Activated gamma-delta T cell (primary cell): ENCODE data around the gene CDIPT.

Experiments used
- DNase-seq: peaks from one replicate; lab custom pipeline; 2025; lab: John Stamatoyannopoulos, UW

The CDIPT gene

DNA sequence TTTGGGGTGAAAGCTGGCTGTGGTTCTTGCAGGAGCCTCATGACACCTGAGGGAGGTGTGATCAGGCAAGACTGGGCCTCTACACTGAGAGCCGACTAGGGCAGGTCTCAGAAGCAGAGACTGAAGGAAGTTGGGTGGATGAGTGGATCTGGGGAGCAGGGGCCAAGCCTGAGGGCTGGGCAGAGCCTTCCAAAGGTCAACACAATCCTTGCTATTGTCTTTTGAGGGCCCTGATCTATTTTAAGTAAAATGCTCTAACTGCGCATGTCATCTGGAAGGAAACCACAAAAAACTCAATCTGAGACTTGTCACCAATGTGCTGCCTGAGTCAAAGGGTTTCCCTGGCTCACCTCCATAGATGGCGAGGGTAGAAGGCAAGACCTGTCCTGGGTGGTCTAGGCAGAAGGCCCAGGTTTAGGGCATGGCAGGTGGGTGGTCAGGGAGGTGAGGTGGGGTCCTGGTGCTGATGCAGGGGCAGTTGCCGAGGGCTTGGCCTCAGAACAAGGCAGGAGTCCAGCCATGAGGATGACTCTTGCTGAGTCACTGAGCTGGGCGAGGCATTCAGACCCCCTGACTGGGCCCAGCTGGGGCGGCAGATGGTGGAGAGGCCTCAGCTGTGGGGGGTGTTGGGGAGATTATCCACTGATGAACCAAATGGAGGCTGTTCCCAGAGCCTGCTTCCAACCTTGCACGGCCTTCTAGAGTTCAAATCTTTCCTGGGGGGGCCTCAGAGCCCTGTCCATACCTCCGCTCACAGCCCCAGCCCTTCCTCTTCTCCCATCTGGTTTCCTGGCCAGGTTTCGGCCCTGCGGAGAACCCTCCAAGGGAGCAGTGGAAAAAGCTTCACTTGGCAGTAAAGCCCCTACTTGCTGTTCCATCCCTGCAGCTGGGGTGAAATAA lies 37.6 kb downstream of the CDIPT start:
- DNase-seq = no peak

DNA sequence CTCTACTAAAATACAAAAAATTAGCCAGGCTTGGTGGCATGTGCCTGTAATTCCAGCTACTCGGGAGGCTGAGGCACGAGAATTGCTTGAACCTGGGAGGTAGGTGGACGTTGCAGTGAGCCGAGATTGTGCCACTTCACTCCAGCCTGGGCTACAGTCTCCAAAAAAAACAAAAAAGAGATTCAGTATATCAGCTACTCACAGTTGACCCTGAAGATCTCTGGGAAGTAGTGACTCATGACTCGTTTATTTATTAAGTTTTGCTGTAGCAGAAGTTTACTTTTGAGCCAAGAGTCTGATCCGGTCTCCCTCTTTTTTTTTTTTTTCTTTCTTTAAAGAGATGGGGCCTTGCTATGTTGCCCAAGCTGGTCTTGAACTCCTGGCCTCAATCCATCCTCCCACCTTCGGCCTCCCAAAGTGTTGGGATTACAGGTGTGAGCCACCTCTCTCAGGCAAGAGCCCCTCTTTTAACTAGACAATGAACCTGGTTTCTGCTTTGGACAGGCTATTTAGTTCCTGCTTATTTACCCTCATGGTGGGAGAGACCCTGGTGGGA lies 38.4 kb downstream of the CDIPT start:
- no peak for DNase-seq

DNA sequence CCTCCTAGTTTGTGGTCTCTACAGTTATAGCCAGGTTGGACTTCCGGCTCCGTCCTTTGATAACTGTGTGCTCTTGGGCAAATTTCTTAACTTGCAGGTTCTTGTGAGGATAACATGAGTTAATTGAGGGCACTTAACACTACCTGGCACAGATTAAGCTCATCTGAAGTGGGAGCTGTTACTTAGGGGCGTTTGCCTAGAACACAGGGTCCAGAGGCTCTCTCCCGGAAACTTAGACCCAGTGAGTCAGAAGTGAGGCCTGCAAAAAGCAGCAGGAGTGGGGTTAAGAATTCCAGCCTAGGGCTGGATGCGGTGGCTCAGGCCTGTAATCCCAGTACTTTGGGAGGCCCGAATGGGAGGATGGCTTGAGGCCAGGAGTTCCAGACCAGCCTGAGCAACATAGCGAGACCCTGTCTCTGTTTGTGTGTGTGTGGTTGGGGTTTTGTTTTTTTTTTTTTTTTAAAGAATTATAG lies 41.3 kb downstream of the CDIPT start:
- DNase-seq = no peak

DNA sequence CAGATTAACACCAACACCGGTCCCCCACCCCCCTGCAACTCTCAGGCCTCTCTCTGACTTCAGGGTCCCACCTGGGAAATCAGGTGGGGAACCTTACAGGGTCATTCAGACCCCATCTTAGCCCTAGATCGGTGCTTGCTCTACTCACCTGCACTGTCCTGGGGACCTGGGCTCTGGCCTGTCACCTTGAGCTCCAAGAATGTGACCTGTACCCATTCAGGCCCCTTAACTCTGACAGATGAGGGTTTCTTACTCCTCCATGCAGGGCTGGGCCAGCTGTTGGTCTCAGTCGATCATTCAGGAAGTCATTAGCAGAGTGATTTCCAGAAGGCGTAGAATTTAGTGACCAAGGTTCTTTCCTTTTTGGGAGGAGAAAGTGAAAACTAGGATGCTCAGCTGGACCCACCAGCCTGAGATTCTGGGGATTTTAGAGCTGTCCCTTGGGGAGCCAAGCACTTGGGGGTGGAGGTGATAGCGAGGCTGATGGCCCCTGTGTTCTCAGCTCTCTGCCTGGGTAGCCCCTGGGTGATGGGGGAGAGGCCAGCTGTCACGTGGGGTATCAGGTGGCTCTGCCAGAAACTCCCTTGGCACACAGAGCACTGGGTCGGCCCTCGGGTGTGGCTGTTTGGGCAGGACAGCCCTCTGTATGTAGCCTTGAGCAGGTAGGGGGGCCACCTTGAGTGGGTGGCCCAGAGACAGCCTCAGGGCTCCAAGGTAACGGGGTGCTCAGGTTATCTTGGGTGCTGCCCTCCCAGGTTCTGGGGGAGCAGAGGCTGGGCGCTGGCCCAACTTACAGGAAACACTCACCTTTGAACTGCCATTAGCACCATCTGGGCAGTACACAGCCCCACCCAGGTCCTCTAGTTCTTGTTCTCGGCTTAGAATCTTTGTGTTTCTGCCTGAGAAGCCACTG lies 42.0 kb downstream of the CDIPT start:
- DNase-seq = no peak

DNA sequence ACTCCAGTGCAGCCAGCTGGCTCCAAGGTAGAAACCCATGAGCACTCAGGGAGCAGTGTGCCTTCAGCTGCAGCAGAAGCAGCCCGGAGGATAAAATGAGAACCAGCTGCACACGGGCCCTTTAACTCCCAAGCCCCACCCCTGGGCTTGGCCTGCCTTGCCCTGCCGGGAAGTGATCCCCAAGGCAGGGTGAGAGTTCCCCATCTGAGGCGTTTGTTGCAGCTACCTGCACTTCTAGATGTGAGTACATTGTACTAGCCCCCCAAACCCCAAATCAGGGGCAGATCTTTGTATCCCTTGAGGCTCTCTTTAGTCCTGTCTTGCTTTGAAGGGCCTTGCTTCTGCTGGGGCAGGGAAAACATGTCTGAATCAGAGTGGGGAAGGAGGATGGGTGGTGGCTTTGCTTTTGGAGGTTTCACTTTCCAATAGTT lies 42.7 kb downstream of the CDIPT start, which contains the start of gene MVP:
MVP (plus strand) TSS at position 192 of the 431 bp plus-strand sequence. CDS start 10,088 bp downstream, outside the sequence.
- no peak for DNase-seq

DNA sequence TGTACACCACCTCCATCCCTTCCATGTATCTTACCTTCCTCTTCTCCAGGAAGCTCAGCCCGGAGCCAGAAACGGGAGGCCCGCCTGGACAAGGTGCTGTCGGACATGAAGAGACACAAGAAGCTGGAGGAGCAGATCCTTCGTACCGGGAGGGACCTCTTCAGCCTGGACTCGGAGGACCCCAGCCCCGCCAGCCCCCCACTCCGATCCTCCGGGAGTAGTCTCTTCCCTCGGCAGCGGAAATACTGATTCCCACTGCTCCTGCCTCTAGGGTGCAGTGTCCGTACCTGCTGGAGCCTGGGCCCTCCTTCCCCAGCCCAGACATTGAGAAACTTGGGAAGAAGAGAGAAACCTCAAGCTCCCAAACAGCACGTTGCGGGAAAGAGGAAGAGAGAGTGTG lies 43.5 kb downstream of the CDIPT start:
- no peak for DNase-seq

DNA sequence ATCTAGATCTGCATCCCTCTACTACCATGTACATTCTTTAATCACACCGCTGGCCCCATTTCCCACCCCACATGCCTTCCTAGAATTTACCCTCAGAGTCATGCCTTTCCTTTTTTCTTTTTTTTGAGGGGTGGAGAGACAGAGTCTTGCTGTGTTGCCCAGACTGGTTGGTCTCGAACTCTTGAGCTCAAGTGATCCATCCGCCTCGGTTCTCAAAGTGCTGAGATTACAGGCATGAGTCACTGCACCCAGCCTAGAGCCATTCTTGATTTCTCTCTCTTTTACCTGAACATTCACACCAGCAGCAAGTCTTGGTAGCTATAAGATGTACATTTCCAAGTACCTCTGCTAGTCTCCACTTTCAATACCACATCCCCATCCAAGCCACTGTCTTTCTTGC lies 44.9 kb downstream of the CDIPT start:
- no peak for DNase-seq

DNA sequence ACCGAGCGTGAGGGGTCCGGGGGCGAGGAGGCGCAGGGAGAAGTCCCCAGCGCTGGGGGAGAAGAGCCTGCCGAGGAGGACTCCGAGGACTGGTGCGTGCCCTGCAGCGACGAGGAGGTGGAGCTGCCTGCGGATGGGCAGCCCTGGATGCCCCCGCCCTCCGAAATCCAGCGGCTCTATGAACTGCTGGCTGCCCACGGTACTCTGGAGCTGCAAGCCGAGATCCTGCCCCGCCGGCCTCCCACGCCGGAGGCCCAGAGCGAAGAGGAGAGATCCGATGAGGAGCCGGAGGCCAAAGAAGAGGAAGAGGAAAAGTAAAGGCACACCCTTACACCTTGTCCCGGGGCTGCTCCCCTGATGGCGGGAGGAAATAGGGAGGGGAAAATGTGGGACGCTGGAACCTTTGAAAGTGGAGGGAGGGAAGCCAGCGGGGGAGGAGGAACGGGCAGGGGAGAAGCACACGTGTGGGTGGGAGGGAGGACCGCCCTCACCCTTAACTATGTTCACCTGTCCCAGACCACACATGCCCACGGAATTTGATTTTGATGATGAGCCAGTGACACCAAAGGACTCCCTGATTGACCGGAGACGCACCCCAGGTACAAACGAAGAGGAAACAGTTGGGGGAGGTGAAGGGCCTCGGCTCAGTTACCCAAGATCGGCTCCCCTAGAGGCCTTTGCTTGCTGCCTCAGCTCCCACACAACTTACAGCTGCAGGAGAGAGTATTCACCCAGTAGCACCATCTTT lies 46.2 kb downstream of the CDIPT start:
- DNase-seq = no peak

DNA sequence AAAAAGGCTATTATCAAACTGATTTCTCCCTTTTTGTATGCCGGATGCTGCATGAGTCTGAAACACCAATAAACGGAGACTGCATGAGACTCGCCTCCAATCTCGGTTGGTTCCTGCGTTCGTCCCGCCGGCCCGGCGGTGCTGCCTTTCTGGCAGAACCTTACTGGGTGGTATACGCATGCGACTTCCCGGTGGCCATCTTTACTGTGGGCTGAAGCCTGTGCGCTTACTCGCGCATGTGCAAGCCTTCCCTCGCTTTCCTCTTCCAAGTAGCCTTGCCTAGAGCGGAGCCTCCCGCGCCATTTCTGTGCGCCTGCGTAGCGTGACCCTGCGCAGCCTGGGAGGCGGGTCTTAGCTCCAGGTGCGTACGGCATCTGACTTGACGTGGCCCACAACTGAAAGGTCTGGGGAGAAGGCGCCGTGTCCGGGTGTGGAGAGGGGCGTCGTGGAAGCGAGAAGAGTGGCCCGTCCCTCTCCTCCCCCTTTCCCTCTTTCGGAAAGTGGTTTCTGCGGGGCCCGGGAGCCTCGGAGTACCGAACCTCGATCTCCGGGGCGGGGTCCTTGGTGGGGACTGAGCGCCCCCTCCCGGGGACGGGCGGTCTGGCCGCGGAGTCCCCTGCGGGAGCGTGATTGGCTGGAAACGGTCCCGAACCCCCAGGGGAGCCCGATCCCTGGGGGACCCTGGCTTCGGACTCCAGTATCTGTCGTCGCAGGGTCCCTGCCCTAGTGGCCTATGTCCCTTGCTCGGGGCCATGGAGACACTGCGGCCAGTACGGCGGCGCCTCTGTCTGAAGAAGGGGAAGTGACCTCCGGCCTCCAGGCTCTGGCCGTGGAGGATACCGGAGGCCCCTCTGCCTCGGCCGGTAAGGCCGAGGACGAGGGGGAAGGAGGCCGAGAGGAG lies 47.0 kb downstream of the CDIPT start, which contains the start of gene PAGR1:
PAGR1 (plus strand) TSS at position 360 of the 901 bp plus-strand sequence; CDS start at position 734, 374 bp downstream.
- peak; percentile 89 for DNase-seq

DNA sequence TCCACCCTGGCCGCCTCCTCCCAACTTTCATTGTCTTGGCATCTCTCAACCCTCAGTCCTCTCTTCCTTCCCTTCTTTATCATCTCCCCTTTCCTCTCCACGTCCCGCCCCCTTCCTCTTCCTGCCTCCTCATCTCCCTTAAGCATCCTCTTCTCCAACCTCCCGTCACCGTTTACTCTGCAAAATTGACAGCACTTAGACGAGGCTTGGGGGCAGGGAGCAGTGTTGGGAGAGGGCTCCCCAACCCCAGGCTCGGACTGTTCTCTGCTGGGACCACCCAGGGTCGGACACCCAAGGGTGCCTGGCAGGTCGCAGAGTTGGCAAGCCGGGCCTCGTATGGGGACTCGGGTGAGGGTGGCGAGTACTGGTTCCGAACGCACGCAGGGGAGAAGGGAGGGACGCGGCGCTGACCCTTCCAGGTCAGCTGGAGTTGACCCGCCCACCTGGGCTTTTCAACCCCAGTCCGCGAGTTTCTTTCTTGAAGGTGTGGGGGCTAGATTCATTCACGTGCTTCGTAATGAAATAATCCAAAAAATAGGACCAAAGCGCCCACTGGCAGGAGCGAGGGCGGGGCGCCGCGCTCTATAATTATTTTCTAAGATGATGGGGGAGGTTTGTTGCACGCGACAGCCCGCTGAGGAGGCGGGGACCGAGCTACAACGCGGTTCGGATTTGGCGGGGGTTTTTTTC lies 47.8 kb downstream of the CDIPT start:
- no peak for DNase-seq

DNA sequence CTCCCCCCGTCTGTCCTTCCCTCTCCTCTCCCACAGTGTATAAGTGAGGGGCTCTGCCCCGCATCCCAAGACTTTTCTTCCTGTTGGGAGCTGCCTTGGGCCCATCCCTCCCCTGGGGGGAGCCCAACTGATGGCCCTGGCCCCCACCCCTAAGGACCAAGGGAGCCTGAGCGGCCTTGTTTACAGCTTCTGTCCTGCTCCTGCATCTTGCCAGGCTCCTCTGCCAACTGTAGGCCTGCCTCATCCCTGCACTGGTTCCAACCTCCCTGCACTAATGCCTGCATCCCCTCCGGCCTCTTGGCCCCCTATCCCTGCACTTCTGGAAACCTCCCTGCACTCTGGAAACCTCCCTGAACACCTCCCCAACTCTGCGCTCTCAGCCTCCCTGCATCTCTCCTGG lies 48.4 kb downstream of the CDIPT start:
- no peak for DNase-seq

DNA sequence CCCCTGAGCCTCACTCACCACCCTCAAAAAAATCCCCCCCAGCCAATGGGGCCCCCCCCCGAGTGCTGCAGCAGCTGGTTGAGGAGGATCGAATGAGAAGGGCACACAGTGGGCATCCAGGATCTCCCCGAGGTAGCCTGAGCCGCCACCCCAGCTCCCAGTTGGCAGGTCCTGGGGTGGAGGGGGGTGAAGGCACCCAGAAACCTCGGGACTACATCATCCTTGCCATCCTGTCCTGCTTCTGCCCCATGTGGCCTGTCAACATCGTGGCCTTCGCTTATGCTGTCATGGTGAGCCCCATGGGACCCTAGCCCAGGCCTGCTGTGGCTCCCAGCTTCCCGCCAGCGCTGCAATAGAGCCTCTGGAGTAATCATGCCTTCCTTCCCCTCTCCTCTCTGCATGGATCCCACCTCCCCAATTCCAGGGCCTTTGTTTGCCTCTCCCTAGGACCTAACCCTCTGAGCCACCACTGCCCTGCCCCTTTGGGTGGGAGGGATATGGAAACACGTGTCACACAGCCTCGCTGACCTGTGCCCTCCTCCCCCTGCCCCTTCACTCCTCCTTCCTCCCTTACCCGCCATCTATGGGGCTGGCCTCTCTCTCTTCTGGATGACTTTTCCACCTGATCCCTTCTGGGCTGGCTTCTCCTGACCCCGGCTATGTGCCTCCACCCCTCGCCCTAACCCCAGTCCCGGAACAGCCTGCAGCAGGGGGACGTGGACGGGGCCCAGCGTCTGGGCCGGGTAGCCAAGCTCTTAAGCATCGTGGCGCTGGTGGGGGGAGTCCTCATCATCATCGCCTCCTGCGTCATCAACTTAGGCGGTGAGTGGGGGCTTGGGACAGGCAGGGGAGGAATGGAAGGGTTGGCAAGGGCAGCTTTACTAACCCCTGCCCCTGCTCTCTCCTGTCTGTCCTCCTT lies 49.1 kb downstream of the CDIPT start:
- DNase-seq = no peak

DNA sequence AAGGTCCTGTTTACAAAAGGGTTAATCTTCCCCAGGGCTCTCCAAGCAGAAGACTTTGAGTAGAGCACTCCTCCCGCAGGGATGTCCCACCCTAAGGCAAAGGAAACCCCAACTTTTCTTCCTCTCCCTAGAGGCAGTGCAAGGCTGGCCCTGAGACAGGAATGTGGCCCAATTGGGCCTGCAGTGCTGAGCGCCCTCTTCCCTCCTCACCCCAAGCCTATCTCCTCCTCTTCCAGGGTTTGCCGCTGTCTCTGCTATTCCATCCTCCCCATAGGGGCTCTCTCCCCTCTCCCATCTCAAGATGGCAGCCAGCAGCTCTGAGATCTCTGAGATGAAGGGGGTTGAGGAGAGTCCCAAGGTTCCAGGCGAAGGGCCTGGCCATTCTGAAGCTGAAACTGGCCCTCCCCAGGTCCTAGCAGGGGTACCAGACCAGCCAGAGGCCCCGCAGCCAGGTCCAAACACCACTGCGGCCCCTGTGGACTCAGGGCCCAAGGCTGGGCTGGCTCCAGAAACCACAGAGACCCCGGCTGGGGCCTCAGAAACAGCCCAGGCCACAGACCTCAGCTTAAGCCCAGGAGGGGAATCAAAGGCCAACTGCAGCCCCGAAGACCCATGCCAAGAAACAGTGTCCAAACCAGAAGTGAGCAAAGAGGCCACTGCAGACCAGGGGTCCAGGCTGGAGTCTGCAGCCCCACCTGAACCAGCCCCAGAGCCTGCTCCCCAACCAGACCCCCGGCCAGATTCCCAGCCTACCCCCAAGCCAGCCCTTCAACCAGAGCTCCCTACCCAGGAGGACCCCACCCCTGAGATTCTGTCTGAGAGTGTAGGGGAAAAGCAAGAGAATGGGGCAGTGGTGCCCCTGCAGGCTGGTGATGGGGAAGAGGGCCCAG lies 50.0 kb downstream of the CDIPT start:
- no peak for DNase-seq

DNA sequence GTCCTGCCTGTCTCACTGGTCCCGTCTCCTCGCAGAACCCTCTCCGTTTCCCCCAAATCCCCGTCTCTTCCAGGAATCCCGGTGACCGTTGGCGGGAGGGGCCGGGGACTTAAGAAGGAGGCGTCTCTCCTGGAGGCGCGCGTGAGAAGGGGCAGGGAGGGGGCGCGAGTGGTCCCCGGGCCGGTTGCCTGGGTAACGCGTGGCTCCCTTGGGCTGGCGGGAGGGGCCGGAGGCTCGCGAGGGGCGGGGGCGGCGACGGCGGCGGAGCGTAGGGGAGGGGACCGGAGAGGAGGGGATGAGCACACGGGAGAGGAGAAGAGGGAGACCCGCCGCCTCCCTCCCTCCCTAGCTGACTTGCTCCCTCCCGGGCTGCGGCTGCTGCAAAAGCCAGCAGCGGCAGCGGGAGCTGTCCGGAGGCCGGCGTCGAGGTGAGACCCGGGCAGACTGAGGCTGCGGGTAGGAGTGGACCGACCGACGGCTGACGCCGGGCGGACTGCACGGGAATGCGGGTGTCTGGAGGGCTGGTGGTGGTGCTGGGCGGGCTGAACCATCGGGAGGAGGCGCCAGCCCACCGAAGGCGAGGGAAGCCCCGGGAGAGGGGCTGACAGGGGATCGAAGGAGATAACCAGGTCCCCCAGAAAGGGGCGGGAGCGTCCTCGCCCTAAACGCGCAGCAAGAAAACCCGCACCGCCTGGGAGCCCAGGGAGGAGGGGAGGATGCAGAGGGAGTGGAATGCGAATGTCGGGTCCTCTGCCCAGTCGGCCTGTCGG lies 50.9 kb downstream of the CDIPT start, which contains the start of gene PRRT2:
PRRT2 (plus strand) TSS at position 298 of the 770 bp plus-strand sequence. CDS start 862 bp downstream, outside the sequence.
- DNase-seq = peak; percentile 45

DNA sequence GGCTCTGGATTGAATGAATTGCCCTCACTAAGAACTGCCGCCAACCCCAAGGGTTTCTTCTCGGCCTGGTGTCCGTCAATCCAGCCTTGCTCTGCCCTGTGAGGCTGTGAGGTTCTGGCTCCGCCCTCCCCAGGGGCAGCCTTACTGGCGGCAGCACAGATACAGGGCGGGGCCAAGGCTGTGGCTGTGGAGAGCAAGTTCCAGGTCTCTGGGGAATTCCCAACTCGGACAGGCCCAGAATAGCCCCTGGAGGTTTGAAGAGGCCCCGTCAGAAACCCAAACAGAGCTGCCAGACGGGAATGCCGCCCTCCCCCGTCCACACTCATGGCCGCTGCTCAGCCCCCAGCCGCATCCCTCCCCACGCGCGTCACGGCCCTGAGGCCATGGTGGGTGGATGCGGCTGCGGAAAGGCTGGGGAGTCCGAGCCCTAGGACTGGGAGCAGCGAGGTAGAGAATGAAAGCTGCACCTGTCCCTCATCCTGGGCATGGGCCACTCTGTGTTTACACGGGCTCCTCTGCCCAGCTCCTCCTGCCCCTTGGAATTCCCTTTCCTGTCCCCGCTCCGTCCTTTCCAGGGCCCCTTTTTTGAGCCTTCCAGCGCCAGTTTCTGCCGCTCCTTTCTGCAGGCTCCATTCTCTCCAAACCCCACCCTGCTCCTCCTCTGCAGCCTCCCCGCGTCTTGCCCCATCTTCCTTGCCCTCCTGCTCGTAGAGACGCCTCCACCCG lies 51.7 kb downstream of the CDIPT start:
- peak; percentile 56 for DNase-seq

DNA sequence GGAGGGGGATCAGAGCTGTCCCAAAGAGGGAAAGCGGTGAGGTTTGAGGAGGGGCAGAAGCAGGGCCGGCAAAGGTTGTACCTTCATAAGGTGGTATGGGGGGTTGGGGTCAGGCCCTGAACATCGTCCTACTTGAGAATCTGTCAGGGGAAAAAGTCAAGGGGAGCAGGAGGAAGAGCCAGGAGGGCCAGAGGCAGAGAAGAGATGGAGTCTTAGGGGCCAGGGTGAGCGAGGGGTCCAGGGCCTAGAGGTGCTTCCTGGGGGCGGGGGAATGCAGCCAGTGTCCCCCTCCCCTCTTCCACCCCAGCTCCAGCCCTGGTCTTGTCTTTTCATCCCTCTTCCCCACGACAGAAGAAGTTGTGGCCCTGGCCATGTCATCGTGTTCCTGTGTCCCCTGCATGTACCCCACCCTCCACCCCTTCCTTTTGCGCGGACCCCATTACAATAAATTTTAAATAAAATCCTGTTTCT lies 52.3 kb downstream of the CDIPT start:
- DNase-seq = no peak
